HepG2 (cell line): ENCODE data around the gene FAM117B. TPM values are rescaled to one million over a fixed set of nuclear protein-coding genes. Genes with fewer than 3 reads are reported as not detected.

Experiments used
- ATAC-seq: fragments of 200-7000 bp; cut with Tn5 transposase; 3 replicates; pipeline ENCODE4 v1.9.1; 2020; ENCODE audit warnings: mild to moderate bottlenecking, moderate library complexity
- BruUV-seq: library from RNA; stranded (reverse); fragments of 400-500 nt; replicated peaks from 2 replicates; lab custom pipeline; 2021; lab: Mats Ljungman, UMichigan
- CTCF ChIA-PET: fragments of 300-600 bp; formaldehyde crosslinking; extraction: SDS; loops from one replicate; lab custom pipeline; 2021; ENCODE audit warnings: low total read pairs, inconsistent platforms, low intra/inter-chr PET ratio; lab: Yijun Ruan, JAX
- POLR2A ChIA-PET: fragments of 350-600 bp; sonication (Branson Sonifier 250); formaldehyde crosslinking; loops from one replicate; lab custom pipeline; 2020; ENCODE audit warnings: antibody characterized with exemption, inconsistent platforms; lab: Yijun Ruan, JAX
- DNase-seq: peaks from one replicate; pipeline ENCODE4 v3.0.0-alpha.2; 2015; ENCODE audit warnings: low spot score
- FAIRE-seq: peaks from 3 replicates; lab custom pipeline; 2011; peaks lifted over from hg19 to GRCh38; lab: Jason Lieb, UNC
- H2AFZ ChIP-seq: one replicate; pipeline ENCODE4 v1.6.1; 2011; ENCODE audit warnings: low read length, inconsistent platforms
- H3K27ac ChIP-seq: fragments of 300-600 bp; 3 replicates; pipeline ENCODE4 v1.8.0; 2011; ENCODE audit warnings: mixed run types, mild to moderate bottlenecking, mixed read lengths, low read length, inconsistent platforms; ENCODE audit not compliant: insufficient read depth; ENCODE audit errors: extremely low read length
- H3K27me3 ChIP-seq, 2 experiments: fragments of 200-600 bp in 1 of 2; 2 replicates in 1 of 2; 3 replicates in 1 of 2; pipeline versions ENCODE4 v1.6.0 to v1.8.0; 2011; ENCODE audit warnings: low read length in 2 of 2, mild to moderate bottlenecking in 2 of 2, moderate library complexity in 2 of 2, inconsistent platforms in 1 of 2; ENCODE audit not compliant: insufficient read depth in 2 of 2, control insufficient read depth in 1 of 2
- H3K36me3 ChIP-seq, 2 experiments: fragments of 200-600 bp in 1 of 2; replicated peaks in 1 of 2; 2 replicates in 1 of 2; 3 replicates in 1 of 2; pipeline versions ENCODE4 v1.5.1 to v1.8.0; 2011; ENCODE audit warnings: low read length in 2 of 2, inconsistent platforms in 1 of 2; ENCODE audit not compliant: insufficient read depth in 2 of 2, control insufficient read depth in 1 of 2
- H3K4me1 ChIP-seq: 2 replicates; pipeline ENCODE4 v1.5.1; 2012; ENCODE audit warnings: low read length, inconsistent platforms; ENCODE audit not compliant: insufficient read depth
- H3K4me2 ChIP-seq: 2 replicates; pipeline ENCODE4 v1.6.0; 2011; ENCODE audit warnings: low read depth, low read length, inconsistent platforms
- H3K4me3 ChIP-seq, 3 experiments: fragments of 200-600 bp in 1 of 3; sonication (generic), shearing (Covaris generic) in 1 of 3; replicated peaks in 1 of 3; 2 replicates each; pipeline ENCODE4 v1.5.1; 2011 to 2016; ENCODE audit warnings: low read length in 3 of 3, inconsistent platforms in 2 of 3, low read depth in 2 of 3, mild to moderate bottlenecking in 2 of 3, control low read depth in 1 of 3, mixed read lengths in 1 of 3; ENCODE audit not compliant: insufficient read depth in 1 of 3
- H3K79me2 ChIP-seq: one replicate; pipeline ENCODE4 v1.6.1; 2011; ENCODE audit warnings: low read length, inconsistent platforms; ENCODE audit not compliant: insufficient read depth
- H3K9ac ChIP-seq: 2 replicates; pipeline ENCODE4 v1.6.0; 2011; ENCODE audit warnings: mild to moderate bottlenecking, low read depth, low read length, inconsistent platforms; ENCODE audit not compliant: insufficient read depth
- H3K9me3 ChIP-seq: 2 replicates; pipeline ENCODE4 v1.5.1; 2012; ENCODE audit warnings: mild to moderate bottlenecking, low read length
- H4K20me1 ChIP-seq: 2 replicates; pipeline ENCODE4 v1.6.0; 2011; ENCODE audit warnings: inconsistent platforms, mild to moderate bottlenecking, low read length, moderate library complexity; ENCODE audit not compliant: insufficient read depth
- KDM5A ChIP-seq: fragments of 200-600 bp; sonication (generic); IDR thresholded peaks from 2 replicates; pipeline ENCODE4 v1.7.0; 2018; ENCODE audit warnings: antibody characterized with exemption, mild to moderate bottlenecking, low read length, borderline replicate concordance
- MED8 ChIP-seq: sonication (generic); formaldehyde crosslinking; IDR thresholded peaks from 2 replicates; pipeline ENCODE4 v1.8.1; 2023; ENCODE audit warnings: mild to moderate bottlenecking, missing genetic modification reagents; ENCODE audit not compliant: insufficient replicate concordance
- PHF20 ChIP-seq: sonication (generic); formaldehyde crosslinking; IDR thresholded peaks from 2 replicates; pipeline ENCODE4 v1.5.0; 2020; ENCODE audit warnings: mild to moderate bottlenecking, missing genetic modification reagents
- SMC3 ChIP-seq: IDR thresholded peaks from 2 replicates; pipeline ENCODE4 v1.6.1; 2011; ENCODE audit warnings: low read length, improper control_type of control experiment
- ZNF20 ChIP-seq: sonication (generic); formaldehyde crosslinking; IDR thresholded peaks from 2 replicates; pipeline ENCODE4 v1.4.0; 2020; ENCODE audit warnings: mild to moderate bottlenecking, moderate library complexity, missing genetic modification reagents
- ZNF235 ChIP-seq: sonication (generic); formaldehyde crosslinking; IDR thresholded peaks from 2 replicates; pipeline ENCODE4 v1.8.1; 2023; ENCODE audit warnings: mild to moderate bottlenecking, missing genetic modification reagents, borderline replicate concordance
- ZNF468 ChIP-seq: sonication (generic); formaldehyde crosslinking; IDR thresholded peaks from 2 replicates; pipeline ENCODE4 v1.8.0; 2022; ENCODE audit warnings: mild to moderate bottlenecking, moderate library complexity, missing genetic modification reagents
- ZNF674 ChIP-seq: sonication (generic); formaldehyde crosslinking; IDR thresholded peaks from 2 replicates; pipeline ENCODE4 v1.5.0; 2020; ENCODE audit warnings: low read depth, mild to moderate bottlenecking, missing genetic modification reagents
- WGBS: methylation state at CpG from one replicate; pipeline ENCODE4 v1.1.6; 2017; ENCODE audit warnings: low lambda C conversion rate; 5-methylcytosine and 5-hydroxymethylcytosine counted together
- in situ Hi-C: cut with HindIII; loops from 2 replicates; pipeline ENCODE4 v1.10.0; 2017; ENCODE audit warnings: low pct_unique_long_range_greater_than_20kb; ENCODE audit not compliant: extremely low pct_ligation_motif_present
- intact Hi-C: fragments of 100-400 bp; cut with micrococcal nuclease; formaldehyde crosslinking; loops from one replicate; pipeline ENCODE4 v1.10.0; 2022; ENCODE audit not compliant: unreplicated experiment
- polyA plus RNA-seq, 8 experiments: library from polyadenylated mRNA; depleted of rRNA in 3 of 8; stranded (reverse) in 7 of 8; unstranded in 1 of 8; fragments of >200 nt; fragmentation: Illumina TruSeq in 4 of 8; extraction: Trizol in 4 of 8; gene quantifications; 2 replicates each; pipeline versions ENCODE4 v1.2.1 to v1.2.3, GENCODE V29; 2011 to 2016; ENCODE audit warnings: low read depth in 4 of 8, missing spikeins in 1 of 8, mixed read lengths in 1 of 8; ENCODE audit not compliant: insufficient read depth in 1 of 8
- total RNA-seq, 5 experiments: library from RNA; depleted of rRNA; stranded (reverse); fragments of >200 nt; fragmentation: Illumina TruSeq; extraction: Trizol; gene quantifications; 2 replicates each; pipeline ENCODE4 v1.2.3, GENCODE V29; 2016; ENCODE audit warnings: low read depth in 1 of 5
- TF ChIP-seq, protein P1 (sequence below): sonication (generic); formaldehyde crosslinking; IDR thresholded peaks from 2 replicates; pipeline ENCODE4 v1.8.1; 2022; ENCODE audit warnings: low read depth, mild to moderate bottlenecking, missing genetic modification reagents

The FAM117B gene
- total and polyA plus RNA-seq, 2 of the 13 experiments (the other 11 are each of a cell fraction or from before 2014, with no cell fraction given) = 5.8 to 11.0 TPM

DNA sequence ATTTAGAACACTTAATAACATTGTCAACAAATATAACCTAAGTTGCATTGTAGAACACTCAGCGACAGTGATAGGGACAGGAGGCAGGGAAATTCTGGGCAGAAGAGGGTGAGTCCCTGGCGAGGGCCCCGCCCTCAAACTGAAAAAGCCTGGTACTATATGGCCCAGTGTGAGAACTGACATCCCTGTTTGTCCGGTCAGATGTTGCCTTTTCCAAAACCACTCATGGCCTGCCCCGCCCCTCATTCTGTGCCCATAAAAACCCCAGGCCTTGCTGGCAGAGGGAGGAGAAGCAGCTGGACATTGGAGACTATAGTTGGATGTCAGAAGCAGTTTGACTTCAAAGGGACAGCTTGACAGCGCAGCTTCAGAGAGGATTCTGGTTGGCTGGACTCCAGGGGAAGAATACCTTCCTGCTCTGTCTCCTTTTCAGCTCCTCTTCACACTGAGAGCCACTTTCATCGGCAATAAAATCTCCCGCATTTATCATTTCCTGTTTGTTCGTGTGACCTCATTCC, 47.0 kb downstream of the FAM117B start:
- no peak for FAIRE-seq

More for the DNA sequence above, 47.0 kb downstream of the FAM117B start:
- Histone ChIP-seq H4K20me1 (no peaks in the 10 kb centered on the region), H3K9me3 (peaks cover 16% of the 10 kb centered on the region), H3K4me1 (peaks cover 4% of the 10 kb centered on the region), H3K4me2 (no peak overlapping the region), H3K9ac (no peak overlapping the region), H3K27ac (no peak overlapping the region), H3K4me3 (no peak overlapping the region), H3K27me3 (no peaks in the 10 kb centered on the region), H3K79me2 (peaks cover 23% of the 10 kb centered on the region), H3K36me3 (peaks cover 0 to 2% of the 10 kb centered on the region in 2 experiments; a peak in 1 of 5 replicates), H2AFZ (no peak overlapping the region)
- BruUV-seq = no TSS peak
- POLR2A ChIA-PET = no interaction called here
- 98% methylated on average over 9 of the region's 9 CpGs for WGBS
- TF ChIP-seq ZNF468 (no peak), MED8 (no peak), PHF20 (no peak), SMC3 (no peak), ZNF235 (CRISPR knock-in tag) (no peak), ZNF674 (CRISPR knock-in tag) (no peak), ZNF20 (CRISPR knock-in tag) (no peak), KDM5A (no peak)
- TF ChIP-seq, protein P1, sequence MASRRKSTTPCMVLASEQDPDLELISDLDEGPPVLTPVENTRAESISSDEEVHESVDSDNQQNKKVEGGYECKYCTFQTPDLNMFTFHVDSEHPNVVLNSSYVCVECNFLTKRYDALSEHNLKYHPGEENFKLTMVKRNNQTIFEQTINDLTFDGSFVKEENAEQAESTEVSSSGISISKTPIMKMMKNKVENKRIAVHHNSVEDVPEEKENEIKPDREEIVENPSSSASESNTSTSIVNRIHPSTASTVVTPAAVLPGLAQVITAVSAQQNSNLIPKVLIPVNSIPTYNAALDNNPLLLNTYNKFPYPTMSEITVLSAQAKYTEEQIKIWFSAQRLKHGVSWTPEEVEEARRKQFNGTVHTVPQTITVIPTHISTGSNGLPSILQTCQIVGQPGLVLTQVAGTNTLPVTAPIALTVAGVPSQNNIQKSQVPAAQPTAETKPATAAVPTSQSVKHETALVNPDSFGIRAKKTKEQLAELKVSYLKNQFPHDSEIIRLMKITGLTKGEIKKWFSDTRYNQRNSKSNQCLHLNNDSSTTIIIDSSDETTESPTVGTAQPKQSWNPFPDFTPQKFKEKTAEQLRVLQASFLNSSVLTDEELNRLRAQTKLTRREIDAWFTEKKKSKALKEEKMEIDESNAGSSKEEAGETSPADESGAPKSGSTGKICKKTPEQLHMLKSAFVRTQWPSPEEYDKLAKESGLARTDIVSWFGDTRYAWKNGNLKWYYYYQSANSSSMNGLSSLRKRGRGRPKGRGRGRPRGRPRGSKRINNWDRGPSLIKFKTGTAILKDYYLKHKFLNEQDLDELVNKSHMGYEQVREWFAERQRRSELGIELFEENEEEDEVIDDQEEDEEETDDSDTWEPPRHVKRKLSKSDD (CRISPR knock-in tag) = no peak
- DNase-seq (no peak), ATAC-seq (no peak)
- CTCF ChIA-PET = no interaction called here
- intact Hi-C loops = no loop called here
- in situ Hi-C loops = no loop called here
